Right renal pelvis (tissue), 4 donors: Measurements from ENCODE around the gene OR52N1. TPM values are rescaled to one million over a fixed set of nuclear protein-coding genes. Genes with fewer than 3 reads are reported as not detected.

Experiments used
- DNase-seq, 4 donors: peaks; one replicate each; pipeline ENCODE4 v3.0.0-alpha.2; 2013; ENCODE audit warnings: low read depth in 4 of 4, low spot score in 3 of 4, missing footprints in 1 of 4
- polyA plus RNA-seq, 4 donors: library from polyadenylated mRNA; unstranded; fragments of 120-200 nt; gene quantifications; one replicate each; pipeline ENCODE4 v1.2.1, GENCODE V29; 2013; ENCODE audit not compliant: insufficient read length in 4 of 4

Gene OR52N1
- not detected for polyA plus RNA-seq

DNA sequence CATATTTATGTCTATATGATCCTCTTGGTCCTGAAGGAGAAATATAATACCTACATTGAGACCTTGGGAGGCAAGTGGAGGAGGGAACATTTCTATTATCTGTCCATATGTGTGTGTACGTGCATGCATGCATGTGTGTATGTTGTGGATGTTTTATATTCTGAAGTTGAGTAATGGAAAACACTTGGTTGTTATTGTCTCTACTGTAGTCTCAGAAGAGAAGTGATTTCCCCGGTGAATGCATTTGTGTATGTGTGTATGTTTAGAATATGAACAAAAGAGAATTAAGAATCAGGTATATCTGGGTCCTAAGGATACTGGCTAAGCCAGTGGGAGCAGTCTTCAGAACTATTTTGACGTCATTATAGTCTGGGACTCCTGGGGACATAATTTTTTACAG is at the start of gene OR52N1:
Gene OR52N1, minus strand, starts transcription at position 101 of the 400 bp plus-strand sequence. CDS start 2,449 bp downstream, outside the sequence.
- DNase-seq, result no peak

DNA sequence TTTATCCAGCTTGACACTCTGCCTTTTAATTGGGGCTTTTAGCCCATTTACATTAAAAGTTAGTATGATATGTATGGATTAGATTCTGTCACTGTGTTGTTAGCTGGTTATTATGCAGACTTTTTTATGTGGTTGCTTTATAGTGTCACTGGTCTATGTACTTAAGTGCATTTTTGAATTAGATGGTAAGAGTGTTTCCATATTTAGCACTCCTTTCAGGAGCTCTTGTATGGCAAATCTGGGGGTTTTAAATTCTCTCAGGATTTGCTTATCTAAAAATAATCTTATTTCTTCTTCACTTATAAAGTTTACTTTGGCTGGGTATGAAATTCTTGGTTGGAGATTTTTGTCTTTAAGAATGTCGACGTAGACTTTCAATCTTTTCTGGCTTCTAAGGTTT is 46.6 kb upstream of the OR52N1 start:
- no peak for DNase-seq

DNA sequence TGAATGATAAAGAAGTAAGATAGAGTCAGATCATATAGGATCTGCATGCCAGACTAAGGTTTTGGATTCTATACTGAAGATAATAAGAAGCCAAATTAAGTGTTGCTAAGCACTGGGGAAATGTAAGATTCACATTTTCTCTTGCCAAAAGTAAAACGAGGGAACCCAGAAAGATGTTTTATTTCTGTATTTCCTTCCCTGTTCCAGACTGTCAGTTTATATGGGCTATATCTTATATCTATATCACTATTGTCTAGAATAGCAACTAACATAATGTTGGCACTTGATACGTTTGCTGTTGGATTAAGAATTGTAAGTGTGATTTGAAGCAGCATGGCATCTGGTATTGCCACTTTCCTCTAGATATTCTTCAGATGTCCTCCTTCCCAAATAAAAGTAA is 42.4 kb upstream of the OR52N1 start:
- DNase-seq, result no peak

DNA sequence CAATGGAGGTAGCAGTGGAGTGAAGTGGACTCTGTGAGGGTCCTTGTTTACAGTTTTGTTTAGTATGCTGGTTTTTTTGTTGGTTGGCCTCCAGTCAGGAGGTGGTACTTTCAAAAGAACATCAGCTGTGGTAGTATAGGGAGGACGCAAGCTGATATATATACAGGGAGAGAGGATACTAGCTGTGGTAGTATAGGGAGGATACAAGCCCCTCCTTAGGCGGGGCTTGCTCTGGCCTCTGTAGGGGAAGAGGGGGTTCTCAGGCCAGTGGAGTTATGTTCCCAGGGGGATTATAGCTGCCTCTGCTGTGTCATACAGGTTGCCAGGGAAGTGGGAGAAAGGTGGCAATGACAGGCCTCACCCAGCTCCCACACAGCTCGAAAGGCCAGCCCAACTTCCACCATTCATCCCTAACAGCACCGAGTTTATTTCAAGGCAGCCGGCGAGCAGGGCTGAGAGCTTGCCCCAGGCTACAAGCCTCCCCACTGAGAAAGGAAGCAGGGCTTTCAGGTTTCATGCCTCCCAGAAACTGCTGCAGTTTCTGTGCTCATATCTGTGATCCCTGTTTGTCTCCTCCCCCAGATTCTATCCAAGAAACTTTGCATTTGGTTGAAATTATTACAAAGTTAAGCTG is 40.2 kb upstream of the OR52N1 start:
- no peak for DNase-seq

DNA sequence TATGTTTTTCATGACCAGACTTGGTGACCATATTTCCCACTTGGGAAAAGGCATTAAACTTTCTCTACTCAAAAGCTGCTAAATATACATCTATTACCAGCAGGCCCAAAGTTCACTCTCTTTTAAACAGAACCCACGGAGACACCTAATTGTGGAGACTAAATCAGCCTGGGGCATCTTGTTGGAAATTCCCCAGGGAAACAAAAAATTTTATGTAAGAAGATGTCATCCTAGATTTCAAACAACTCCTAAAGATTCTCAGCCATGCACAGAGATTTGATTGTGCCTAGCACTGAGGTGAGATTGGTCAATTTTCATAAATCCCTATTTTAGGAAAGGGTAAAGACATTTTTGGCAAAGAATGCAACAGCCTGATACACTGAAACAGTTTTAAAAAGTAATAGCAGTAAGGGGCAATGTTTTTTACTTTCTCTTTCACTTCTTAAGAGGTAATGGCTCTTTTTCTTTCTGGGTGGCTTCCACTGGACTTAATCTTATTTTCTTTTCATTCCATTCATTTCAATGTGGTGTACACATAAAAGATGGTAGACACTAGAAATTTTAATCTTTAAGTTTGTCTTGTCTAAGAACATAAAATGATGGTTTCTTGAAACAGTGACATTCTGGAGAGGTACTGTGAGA is 27.3 kb upstream of the OR52N1 start:
- DNase-seq, result no peak

DNA sequence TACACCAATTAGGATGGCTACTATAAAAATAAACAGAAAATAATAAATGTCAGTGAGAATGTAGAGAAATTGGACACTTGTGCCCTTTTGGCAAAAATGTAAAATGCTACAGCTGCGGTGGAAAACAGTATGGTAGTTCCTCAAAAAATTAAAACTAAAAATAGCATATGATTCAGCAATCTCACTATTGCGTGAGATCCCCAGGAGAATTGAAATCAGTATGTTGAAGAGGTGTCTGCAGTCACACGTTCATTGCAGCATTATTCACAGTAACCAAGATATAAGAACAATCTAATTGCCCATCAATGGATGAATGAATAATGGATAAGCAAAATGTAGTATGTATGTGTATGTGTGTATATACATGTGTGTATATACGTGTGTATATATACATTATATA is 24.5 kb upstream of the OR52N1 start:
- DNase-seq, result no peak

DNA sequence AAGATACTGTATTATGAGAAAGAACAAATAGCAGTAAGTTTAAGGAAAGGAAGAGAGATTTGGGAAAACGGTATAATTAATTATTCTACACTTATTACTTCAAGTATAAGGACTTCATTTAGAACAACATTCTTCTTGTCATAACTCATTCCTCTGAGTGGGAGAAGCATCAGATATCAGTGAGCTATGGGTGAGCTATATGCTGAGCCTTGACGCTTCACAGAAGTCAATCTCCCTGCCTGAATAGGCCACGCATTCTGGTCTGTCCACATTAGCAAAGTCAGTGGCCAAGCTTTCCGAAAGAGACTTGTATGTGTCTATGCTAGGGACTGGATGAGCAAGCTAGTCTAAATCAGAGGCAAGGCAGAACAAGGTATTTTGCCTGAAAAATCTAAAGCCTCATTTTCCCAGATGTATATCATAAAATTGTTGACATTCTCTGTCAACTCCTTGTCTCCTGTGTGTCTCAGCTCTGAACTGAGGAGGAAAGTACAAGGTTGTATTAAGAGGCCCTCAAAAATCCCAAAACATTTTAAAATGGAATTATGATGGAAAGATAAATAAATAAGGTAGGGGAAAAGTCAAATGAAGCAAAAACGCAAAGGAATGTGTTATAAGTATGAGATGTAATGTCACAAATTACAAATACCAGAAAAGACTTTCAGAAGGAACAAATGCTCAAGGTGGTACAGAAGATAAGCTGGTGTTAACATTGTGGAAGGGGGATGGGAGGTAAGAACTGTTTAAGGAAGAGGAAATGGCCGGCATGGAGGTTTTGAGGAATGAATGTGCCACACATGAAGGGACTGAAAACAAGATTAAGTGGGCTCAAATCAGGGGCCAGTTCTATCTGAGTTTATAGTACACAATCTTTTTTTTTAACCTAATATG is 19.1 kb upstream of the OR52N1 start:
- no peak for DNase-seq

- no peak for DNase-seq
These were observed 18.1 kb upstream of the OR52N1 start for GRCh38 chr11:5809122-5809519.

DNA sequence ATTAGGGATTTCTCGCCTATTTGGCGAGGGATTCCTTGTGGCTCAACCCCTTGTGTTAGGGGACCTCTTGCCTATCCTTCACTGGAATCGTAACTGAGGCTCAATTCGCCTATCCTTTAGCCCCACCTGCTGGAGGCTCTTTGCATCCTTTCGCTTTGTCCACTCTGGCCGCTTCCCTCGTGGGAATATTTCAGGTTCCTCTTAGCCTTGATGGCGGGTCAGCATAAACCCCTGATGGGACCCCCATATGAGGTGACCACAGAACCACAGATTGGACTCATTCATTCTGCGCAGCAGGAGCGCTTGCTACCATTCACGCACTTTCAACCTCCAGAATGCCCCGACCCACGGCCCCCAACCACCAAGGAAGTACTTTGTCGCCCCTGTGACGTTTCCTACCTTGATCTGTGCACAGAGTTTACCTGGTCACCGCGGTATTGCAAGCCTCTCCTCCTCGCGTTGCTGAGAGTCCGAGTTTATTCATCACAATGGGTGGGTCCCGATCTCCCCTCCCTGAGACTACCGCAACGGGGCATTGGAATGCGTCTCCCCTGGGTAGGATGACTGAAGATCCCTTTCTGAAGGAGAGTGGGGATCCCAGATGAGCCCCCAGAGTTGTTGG is 17.5 kb upstream of the OR52N1 start, which contains the start of gene OR52N2:
Gene OR52N2, plus strand, starts transcription at position 425 of the 622 bp plus-strand sequence. CDS start 11,412 bp downstream, outside the sequence.
- peak; percentile 53 to 65 (median 62) for DNase-seq

- DNase-seq, result no peak
These were observed 16.5 kb upstream of the OR52N1 start for GRCh38 chr11:5807580-5807979.

DNA sequence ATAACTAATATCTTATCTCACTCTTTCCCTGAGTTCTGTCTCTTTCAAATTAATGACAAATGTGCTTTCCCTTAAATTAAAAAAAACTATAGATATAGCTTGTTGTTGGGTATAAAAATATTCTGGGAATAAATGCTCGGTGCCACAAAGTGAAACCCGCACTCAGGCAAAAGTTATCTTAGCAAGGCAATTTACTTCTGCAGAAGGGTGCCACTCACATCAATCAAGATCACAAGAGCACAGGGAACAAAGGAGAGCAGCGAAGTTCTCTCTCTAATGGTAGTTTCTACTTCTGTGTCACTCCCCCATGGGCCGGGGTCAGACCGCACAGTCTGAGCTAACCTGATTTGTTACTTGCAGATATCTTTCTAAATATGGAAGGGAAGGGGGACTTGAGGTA is 12.9 kb upstream of the OR52N1 start:
- DNase-seq, result no peak

GRCh38 chr11:5796541-5796940 is 5.5 kb upstream of the OR52N1 start:
- no peak for DNase-seq

DNA sequence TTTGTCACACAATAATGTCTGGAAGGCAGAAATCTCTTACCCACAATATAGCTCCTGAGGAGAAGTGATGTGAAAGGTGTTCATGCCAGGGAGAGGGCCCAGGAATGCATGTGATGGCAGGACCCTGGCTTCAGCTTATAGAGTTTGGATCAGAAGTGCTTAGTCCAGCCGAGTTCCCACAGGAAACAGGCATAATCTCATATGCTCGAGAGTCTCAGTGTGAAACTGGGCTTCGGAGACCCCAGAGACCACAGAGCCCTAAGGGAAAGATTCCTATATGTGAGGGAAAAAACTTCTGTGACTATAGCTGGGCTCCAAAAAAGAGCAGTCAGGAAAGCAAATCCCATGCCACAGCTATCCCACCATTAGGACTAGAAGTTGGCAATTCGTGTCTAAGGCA is 7.8 kb downstream of the OR52N1 start, which contains the start of gene OR52N5:
Gene OR52N5, minus strand, starts transcription at position 101 of the 400 bp plus-strand sequence. CDS start 4,721 bp downstream, outside the sequence.
- DNase-seq, result no peak

DNA sequence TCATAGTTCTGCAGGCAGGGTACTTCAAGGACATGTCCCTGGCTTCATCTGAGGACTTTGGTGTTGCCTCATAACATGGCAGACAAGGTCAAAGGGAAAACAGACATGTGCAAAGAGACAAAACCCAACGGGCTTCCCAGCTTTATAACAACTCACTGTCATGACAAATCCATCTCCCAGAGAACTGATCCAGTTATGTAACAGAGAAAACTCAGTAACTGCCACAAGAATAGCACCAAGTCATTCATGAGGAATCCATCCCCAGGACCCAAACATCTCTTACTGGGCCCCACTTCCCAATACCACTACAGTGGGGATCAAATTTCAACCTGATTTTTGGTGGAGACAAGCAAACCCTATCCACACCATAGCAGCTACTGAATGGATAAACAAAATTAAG is 24.0 kb downstream of the OR52N1 start:
- DNase-seq, result no peak

DNA sequence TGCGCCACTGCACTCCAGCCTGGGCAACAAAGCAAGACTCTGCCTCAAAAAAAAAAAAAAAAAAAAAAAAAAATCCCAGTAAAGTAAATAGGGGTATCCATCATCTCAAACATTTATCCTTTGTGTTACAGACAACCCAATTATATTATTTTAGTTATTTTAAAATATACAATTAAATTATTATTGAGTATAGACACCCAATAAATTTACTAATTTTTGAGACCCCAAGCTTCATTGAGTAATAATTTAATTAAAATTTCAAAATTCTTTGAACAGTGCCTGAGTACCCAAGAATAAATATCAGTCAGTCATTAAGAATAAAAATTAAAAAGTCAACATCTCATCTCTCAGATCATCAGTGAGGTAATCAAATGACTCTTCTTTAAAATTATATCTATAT is 37.1 kb downstream of the OR52N1 start, which contains the start of gene OR52N4:
Gene OR52N4, plus strand, starts transcription at position 301 of the 400 bp plus-strand sequence. CDS start 498 bp downstream, outside the sequence.
- DNase-seq, result no peak

DNA sequence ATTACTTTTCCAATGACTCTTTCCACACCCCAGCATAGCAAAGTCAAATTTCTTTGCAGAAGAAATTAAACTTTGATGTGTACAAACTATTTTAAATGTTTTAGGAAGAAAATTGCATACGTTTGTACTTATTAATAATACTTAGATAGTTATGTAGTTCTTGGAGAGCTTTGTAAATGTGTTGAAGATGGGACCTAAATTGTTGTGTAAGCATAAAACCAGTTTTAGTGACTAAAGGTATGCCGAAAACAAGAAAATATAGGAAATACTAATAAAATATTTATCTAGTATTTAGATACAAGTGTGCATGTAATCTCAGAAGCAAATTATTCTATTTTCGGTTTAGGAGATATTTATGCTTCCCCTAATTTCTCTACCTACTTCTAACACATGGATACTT is 41.2 kb downstream of the OR52N1 start:
- DNase-seq, result no peak

GRCh38 chr11:5746614-5747013 is 44.5 kb downstream of the OR52N1 start:
- no peak for DNase-seq

DNA sequence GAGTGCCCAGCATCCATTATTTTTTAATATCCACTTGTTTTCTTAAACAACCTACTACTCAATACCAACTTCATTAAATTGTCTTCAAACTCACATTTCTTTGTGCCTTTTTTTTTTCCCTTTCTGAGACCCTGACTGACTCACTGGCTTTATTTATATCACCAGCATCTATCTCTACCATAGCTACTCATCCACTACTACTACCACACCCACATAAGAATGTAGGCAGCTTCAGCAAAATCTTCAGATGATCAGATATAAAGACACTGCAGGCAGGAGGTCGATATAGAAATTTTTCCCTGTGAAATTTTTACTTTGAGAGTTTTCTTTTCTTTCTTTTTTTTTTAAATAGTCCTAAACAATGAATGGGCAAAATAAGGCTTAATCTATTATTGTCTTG is 52.6 kb downstream of the OR52N1 start:
- no peak for DNase-seq

- no peak for DNase-seq
These were observed 53.2 kb downstream of the OR52N1 start for GRCh38 chr11:5737670-5738392.

- no peak for DNase-seq
These were observed 54.0 kb downstream of the OR52N1 start for GRCh38 chr11:5737091-5737490.
